ENCODE data around the gene DNAH2. TPM values are rescaled to one million over a fixed set of nuclear protein-coding genes. Genes with fewer than 3 reads are reported as not detected.

The DNAH2 gene
- total RNA-seq, 3 donors from 2014 or later = 0.16 to 1.5 (median 0.98) TPM

DNA sequence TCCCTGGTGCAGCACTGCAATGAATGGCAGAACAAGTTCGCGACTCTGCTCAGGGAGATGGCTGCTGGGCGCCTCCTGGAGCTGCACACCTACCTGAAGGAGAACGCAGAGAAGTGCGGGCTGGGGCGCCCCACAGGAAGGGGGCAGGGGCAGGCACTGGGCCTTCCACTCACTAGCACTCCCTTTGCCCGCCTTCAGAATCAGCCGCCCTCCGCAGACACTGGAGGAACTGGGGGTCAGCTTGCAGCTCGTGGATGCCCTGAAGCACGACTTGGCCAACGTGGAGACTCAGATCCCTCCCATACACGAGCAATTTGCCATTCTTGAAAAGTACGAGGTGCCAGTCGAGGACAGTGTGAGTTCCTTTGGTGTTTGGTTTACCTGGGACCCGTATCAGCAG, 46.4 kb downstream of the DNAH2 start:
- no peaks in the 10 kb centered on the region for H3K4me1 ChIP-seq
- H3K27me3 ChIP-seq = no peaks in the 10 kb centered on the region
- H3K27ac ChIP-seq = no peak overlapping the region
- no peaks in the 10 kb centered on the region for H3K9me3 ChIP-seq
- no peak for TF ChIP-seq CTCF (IDR thresholded peaks at IDR 0.05)
- TF ChIP-seq POLR2AphosphoS5 (IDR thresholded peaks at IDR 0.05) = no peak
- no peak for TF ChIP-seq POLR2A (IDR thresholded peaks at IDR 0.05)
- no peak for DNase-seq (ENCODE audit: low spot score in 2 of 2)
- intact Hi-C loops (cut with DNase I; ENCODE audit: low total_unique reads) = no loop called here
- H3K4me3 ChIP-seq = no peak overlapping the region
- no peaks in the 10 kb centered on the region for H3K36me3 ChIP-seq

DNA sequence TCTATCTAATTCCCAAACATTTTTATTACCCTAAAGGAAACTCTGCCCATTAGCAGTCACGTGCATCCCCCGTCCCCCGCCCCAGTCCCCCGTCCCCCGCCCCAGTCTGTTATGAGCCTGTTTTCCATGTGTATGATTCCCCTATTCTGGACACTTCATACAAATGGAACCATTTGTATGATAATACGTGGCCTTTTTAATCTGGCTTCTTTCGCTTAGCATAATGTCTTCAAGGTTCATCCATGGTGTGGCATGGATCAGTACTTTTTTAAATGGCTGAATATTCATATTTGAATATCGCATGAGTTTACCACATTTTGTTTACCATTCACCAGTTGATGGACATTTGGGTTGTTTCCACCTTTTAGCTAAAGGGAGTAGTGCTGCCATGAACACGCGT, 49.5 kb downstream of the DNAH2 start:
- no peaks in the 10 kb centered on the region for H3K9me3 ChIP-seq
- intact Hi-C loops (cut with DNase I; ENCODE audit: low total_unique reads) = no loop called here
- H3K27me3 ChIP-seq = no peaks in the 10 kb centered on the region
- no peaks in the 10 kb centered on the region for H3K4me1 ChIP-seq
- no peak for TF ChIP-seq POLR2AphosphoS5 (IDR thresholded peaks at IDR 0.05)
- no peak for TF ChIP-seq POLR2A (IDR thresholded peaks at IDR 0.05)
- no peak for TF ChIP-seq CTCF (IDR thresholded peaks at IDR 0.05)
- no peak for DNase-seq (ENCODE audit: low spot score in 2 of 2)
- no peak overlapping the region for H3K4me3 ChIP-seq
- no peak overlapping the region for H3K27ac ChIP-seq
- H3K36me3 ChIP-seq = no peaks in the 10 kb centered on the region

GRCh38 chr17:7767405-7768021, 50.0 kb downstream of the DNAH2 start:
- Histone ChIP-seq H3K9me3 (no peaks in the 10 kb centered on the region), H3K4me1 (no peaks in the 10 kb centered on the region), H3K27ac (no peak overlapping the region), H3K36me3 (no peaks in the 10 kb centered on the region), H3K4me3 (no peak overlapping the region), H3K27me3 (no peaks in the 10 kb centered on the region)
- no peak for DNase-seq (ENCODE audit: low spot score in 2 of 2)
- intact Hi-C loops (cut with DNase I; ENCODE audit: low total_unique reads) = no loop called here
- no peak for TF ChIP-seq POLR2AphosphoS5 (IDR thresholded peaks at IDR 0.05)
- TF ChIP-seq POLR2A (IDR thresholded peaks at IDR 0.05) = no peak
- no peak for TF ChIP-seq CTCF (IDR thresholded peaks at IDR 0.05)

DNA sequence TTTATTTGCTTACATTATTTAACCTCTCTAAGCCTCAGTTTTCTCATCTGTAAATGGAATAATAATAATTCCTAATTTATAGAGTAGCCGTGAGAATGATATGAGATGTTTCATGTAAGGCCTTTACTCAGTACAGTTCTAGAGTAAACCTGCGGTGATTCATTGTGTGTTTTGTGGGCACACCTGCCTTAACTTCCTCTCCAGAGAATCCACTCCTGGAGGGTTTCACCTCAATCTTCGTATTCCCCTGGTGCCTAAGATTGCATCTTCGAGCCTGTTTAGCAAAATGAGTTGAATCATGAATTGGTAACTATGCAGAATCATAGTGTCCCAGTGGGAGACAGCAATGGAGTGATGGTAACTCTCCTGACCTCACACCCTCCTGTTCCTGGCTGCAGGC, 52.3 kb downstream of the DNAH2 start:
- Histone ChIP-seq H3K4me1 (no peaks in the 10 kb centered on the region), H3K9me3 (no peaks in the 10 kb centered on the region), H3K36me3 (no peaks in the 10 kb centered on the region), H3K4me3 (no peak overlapping the region), H3K27me3 (no peaks in the 10 kb centered on the region), H3K27ac (no peak overlapping the region)
- intact Hi-C loops (cut with DNase I; ENCODE audit: low total_unique reads) = no loop called here
- no peak for DNase-seq (ENCODE audit: low spot score in 2 of 2)
- TF ChIP-seq POLR2AphosphoS5 (IDR thresholded peaks at IDR 0.05) (no peak), POLR2A (IDR thresholded peaks at IDR 0.05) (no peak), CTCF (IDR thresholded peaks at IDR 0.05) (no peak)

DNA sequence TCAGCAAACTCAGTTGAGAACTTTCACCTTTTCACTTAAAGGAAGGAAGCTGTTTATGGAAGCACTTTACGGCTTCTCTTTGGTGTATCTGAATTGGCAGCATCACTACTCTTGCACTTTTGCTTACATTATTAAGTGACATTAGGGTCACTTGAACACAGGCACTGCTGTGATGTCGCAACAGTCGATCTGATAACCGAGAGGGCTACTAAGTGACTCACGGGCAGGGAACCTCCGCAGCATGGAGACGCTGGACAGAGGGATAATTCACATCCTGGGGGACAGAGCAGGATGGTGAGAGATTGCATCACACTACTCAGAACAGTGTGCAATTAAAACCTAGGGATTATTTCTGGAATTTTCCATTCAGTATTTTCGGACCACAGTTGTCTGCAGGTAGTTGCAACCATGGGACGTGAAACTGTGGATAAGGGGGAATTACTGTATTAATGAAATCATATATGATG, 56.5 kb downstream of the DNAH2 start:
- no peak overlapping the region for H3K27ac ChIP-seq
- no peak for TF ChIP-seq POLR2AphosphoS5 (IDR thresholded peaks at IDR 0.05)
- no peak for TF ChIP-seq POLR2A (IDR thresholded peaks at IDR 0.05)
- no peak for TF ChIP-seq CTCF (IDR thresholded peaks at IDR 0.05)
- intact Hi-C loops (cut with DNase I; ENCODE audit: low total_unique reads) = no loop called here
- no peaks in the 10 kb centered on the region for H3K36me3 ChIP-seq
- H3K27me3 ChIP-seq = no peaks in the 10 kb centered on the region
- H3K9me3 ChIP-seq = no peaks in the 10 kb centered on the region
- H3K4me3 ChIP-seq = no peak overlapping the region
- H3K4me1 ChIP-seq = no peaks in the 10 kb centered on the region
- no peak for DNase-seq (ENCODE audit: low spot score in 2 of 2)

All from breast epithelium (tissue), 4 donors.